Sigmoid colon (tissue), 4 donors: Measurements from ENCODE around the gene ESPNL.

Source experiments
- EP300 ChIP-seq, 4 donors: sonication (generic); formaldehyde crosslinking; IDR thresholded peaks; one replicate each; pipeline ENCODE4 v1.6.1; 2017; ENCODE audit warnings: antibody characterized with exemption in 4 of 4
- POLR2A ChIP-seq, 2 donors: fragments of 450-650 bp; IDR thresholded peaks; one replicate each; pipeline ENCODE4 v1.6.1; 2016; ENCODE audit warnings: antibody characterized with exemption in 2 of 2, mild to moderate bottlenecking in 2 of 2, moderate library complexity in 2 of 2
- POLR2AphosphoS5 ChIP-seq, 4 donors: sonication (generic); formaldehyde crosslinking; IDR thresholded peaks; one replicate each; pipeline ENCODE4 v1.6.1; 2017; ENCODE audit warnings: antibody characterized with exemption in 4 of 4
- TF ChIP-seq, protein P1 (sequence below), 4 experiments: fragments of 450-650 bp in 3 of 4; fragments of 200-600 bp in 1 of 4; IDR thresholded peaks; one replicate each; pipeline ENCODE4 v1.5.1; 2016 to 2019; ENCODE audit warnings: antibody characterized with exemption in 4 of 4, mild to moderate bottlenecking in 3 of 4, moderate library complexity in 2 of 4

DNA sequence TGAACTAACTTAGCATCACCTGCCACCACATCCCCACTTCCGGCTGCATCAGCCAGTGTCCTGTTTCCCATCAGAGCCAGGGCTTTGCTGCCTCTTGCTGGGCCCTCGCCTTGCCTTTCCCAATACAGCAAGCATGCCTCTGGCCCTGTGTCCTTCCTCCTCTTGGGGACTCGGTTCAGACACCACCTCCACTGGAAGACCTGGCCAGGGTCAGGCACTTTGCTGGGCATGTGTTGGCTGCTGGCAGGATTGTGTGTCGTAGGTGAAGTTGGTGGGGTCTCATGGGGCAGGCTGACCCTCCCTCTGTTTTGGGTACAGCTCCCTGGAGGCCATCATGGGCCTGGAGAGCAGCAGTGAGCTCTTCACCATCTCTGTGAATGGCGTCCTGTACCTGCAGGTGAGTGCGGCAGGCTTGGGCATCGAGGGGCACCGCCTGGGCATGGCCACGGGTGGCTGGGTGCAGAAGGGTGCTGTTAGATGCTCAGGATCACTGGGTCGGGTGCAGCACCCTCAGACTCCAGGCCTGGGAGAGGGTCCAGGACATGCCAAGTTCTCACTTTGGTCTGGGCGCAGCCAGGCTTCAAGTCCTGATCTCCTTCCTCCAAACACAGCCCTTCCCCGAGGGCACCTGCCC is 65.3 kb downstream of the ESPNL start:
- TF ChIP-seq POLR2AphosphoS5 (IDR thresholded peaks at IDR 0.05) (no peak), POLR2A (IDR thresholded peaks at IDR 0.05) (no peak), EP300 (IDR thresholded peaks at IDR 0.05) (no peak)
- TF ChIP-seq, protein P1, sequence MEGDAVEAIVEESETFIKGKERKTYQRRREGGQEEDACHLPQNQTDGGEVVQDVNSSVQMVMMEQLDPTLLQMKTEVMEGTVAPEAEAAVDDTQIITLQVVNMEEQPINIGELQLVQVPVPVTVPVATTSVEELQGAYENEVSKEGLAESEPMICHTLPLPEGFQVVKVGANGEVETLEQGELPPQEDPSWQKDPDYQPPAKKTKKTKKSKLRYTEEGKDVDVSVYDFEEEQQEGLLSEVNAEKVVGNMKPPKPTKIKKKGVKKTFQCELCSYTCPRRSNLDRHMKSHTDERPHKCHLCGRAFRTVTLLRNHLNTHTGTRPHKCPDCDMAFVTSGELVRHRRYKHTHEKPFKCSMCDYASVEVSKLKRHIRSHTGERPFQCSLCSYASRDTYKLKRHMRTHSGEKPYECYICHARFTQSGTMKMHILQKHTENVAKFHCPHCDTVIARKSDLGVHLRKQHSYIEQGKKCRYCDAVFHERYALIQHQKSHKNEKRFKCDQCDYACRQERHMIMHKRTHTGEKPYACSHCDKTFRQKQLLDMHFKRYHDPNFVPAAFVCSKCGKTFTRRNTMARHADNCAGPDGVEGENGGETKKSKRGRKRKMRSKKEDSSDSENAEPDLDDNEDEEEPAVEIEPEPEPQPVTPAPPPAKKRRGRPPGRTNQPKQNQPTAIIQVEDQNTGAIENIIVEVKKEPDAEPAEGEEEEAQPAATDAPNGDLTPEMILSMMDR (IDR thresholded peaks at IDR 0.05) = no peak
